Transverse colon (tissue), 4 donors: ENCODE results near the gene MCM3.

ENCODE experiments used
- CTCF ChIP-seq, 5 experiments: fragments of 200-600 bp in 3 of 5; fragments of 450-650 bp in 2 of 5; sonication (generic) in 3 of 5; IDR thresholded peaks; 1 replicate in 2 of 5; 2 replicates in 3 of 5; pipeline ENCODE4 v1.5.1; 2016 to 2017; ENCODE audit warnings: antibody characterized with exemption in 5 of 5, inconsistent platforms in 3 of 5, mild to moderate bottlenecking in 2 of 5, moderate library complexity in 1 of 5
- EP300 ChIP-seq: sonication (generic); formaldehyde crosslinking; IDR thresholded peaks from one replicate; pipeline ENCODE4 v1.6.1; 2017; ENCODE audit warnings: antibody characterized with exemption, low read depth
- POLR2A ChIP-seq: fragments of 450-650 bp; IDR thresholded peaks from one replicate; pipeline ENCODE4 v1.6.1; 2016; ENCODE audit warnings: antibody characterized with exemption, mild to moderate bottlenecking, moderate library complexity
- POLR2AphosphoS5 ChIP-seq, 3 donors: sonication (generic); formaldehyde crosslinking; IDR thresholded peaks; one replicate each; pipeline ENCODE4 v1.6.1; 2016; ENCODE audit warnings: antibody characterized with exemption in 3 of 3

GRCh38 chr6:52263709-52264540 lies 20.6 kb downstream of the MCM3 start:
- TF ChIP-seq CTCF (IDR thresholded peaks at IDR 0.05) = peak; percentile 73 to 95 (median 91)
- TF ChIP-seq EP300 = no peak
- no peak for TF ChIP-seq POLR2AphosphoS5 (IDR thresholded peaks at IDR 0.05)
- no peak for TF ChIP-seq POLR2A
